WERI-Rb-1 (cell line): ENCODE results near the gene TEK.
"Not testable (repeated sequence)": the region's sequence is repeated elsewhere in the genome, so short reads cannot be mapped to it uniquely, and the experiment has no call there.

ENCODE experiments used
- DNase-seq: peaks from one replicate; pipeline ENCODE4 v3.0.0-alpha.2; 2020
- H3K27ac ChIP-seq: fragments of 250-450 bp; sonication (Bioruptor Pico); 2 replicates; pipeline ENCODE4 v1.5.1; 2020; ENCODE audit warnings: mild to moderate bottlenecking, moderate library complexity
- H3K27me3 ChIP-seq: fragments of 250-450 bp; sonication (Bioruptor Pico); 2 replicates; pipeline ENCODE4 v1.5.1; 2021; ENCODE audit warnings: mild to moderate bottlenecking, low read depth, moderate library complexity; ENCODE audit not compliant: insufficient read depth, severe bottlenecking
- H3K36me3 ChIP-seq: fragments of 250-450 bp; sonication (Bioruptor Pico); 2 replicates; pipeline ENCODE4 v1.5.1; 2020; ENCODE audit warnings: mild to moderate bottlenecking, moderate library complexity
- H3K4me3 ChIP-seq: 2 replicates; pipeline ENCODE4 v1.5.1; 2011; ENCODE audit warnings: low read depth, mild to moderate bottlenecking, control low read depth, low read length
- H3K9me3 ChIP-seq: fragments of 250-450 bp; sonication (Bioruptor Pico); 2 replicates; pipeline ENCODE4 v1.5.1; 2021; ENCODE audit warnings: mild to moderate bottlenecking, moderate library complexity; ENCODE audit not compliant: severe bottlenecking
- TF ChIP-seq, protein P1 (sequence below): IDR thresholded peaks from 2 replicates; pipeline ENCODE4 v1.5.1; 2011; ENCODE audit warnings: low read depth, mild to moderate bottlenecking, control low read depth, inconsistent platforms, low read length

Gene TEK

DNA sequence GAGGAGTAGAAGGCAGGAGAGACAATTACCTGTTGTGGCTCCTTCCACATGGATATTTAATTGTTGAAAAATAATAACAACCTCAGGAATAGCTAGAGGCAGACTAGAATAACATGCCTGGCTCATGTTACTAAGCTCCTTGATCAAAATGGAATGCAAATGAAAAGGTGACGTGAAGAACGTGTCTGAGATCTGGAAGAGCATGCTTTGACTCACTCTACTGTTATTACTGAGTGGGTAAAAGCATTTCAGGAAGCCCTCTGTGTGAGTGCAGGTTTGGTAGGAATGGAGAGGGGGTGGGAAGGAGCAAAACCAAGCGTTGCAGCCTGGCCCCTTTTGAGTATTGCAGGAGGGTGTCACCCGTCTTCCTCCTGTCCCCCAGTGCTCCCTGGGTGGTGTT is 103.2 kb downstream of the TEK start:
- Histone ChIP-seq H3K9me3 (no peaks in the 10 kb centered on the region), H3K4me3 (no peak overlapping the region), H3K27me3 (no peaks in the 10 kb centered on the region), H3K27ac (no peak overlapping the region), H3K36me3 (no peaks in the 10 kb centered on the region)
- no peak for DNase-seq
- TF ChIP-seq, protein P1, sequence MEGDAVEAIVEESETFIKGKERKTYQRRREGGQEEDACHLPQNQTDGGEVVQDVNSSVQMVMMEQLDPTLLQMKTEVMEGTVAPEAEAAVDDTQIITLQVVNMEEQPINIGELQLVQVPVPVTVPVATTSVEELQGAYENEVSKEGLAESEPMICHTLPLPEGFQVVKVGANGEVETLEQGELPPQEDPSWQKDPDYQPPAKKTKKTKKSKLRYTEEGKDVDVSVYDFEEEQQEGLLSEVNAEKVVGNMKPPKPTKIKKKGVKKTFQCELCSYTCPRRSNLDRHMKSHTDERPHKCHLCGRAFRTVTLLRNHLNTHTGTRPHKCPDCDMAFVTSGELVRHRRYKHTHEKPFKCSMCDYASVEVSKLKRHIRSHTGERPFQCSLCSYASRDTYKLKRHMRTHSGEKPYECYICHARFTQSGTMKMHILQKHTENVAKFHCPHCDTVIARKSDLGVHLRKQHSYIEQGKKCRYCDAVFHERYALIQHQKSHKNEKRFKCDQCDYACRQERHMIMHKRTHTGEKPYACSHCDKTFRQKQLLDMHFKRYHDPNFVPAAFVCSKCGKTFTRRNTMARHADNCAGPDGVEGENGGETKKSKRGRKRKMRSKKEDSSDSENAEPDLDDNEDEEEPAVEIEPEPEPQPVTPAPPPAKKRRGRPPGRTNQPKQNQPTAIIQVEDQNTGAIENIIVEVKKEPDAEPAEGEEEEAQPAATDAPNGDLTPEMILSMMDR = no peak

DNA sequence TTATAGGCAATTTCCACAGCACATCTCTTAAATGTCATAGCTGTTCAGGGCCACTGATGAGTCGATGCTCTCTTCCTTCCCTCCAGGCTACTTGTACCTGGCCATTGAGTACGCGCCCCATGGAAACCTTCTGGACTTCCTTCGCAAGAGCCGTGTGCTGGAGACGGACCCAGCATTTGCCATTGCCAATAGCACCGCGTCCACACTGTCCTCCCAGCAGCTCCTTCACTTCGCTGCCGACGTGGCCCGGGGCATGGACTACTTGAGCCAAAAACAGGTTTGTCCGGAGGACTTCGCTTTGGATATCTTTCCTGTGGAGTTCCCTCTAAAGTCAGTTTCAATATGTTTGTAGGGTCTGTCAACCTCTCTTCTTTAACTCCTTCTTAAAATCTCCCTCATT is 103.6 kb downstream of the TEK start:
- Histone ChIP-seq H3K9me3 (no peaks in the 10 kb centered on the region), H3K27ac (no peak overlapping the region), H3K4me3 (no peak overlapping the region), H3K36me3 (no peaks in the 10 kb centered on the region), H3K27me3 (no peaks in the 10 kb centered on the region)
- no peak for DNase-seq
- TF ChIP-seq, protein P1 = no peak

DNA sequence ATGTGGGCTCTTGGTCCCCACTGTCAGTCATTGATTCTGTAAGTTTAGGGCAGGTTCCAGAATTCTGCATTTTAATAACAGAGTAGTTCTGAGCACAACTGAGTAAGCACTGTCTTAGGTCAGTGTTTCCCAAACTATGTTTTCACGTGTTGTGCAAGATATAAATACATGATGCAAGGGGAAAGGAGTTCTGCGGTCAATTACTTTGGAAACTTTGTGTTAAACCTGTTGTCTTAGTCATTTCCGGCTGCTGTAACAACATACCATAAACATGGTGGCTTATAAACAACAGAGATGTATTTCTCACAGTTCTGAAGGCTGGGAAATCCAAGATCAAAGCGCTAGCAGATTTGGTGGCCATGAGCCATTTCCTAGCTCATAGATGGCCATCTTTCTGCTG is 118.2 kb downstream of the TEK start:
- H3K36me3 ChIP-seq = no peaks in the 10 kb centered on the region
- no peaks in the 10 kb centered on the region for H3K9me3 ChIP-seq
- DNase-seq = no peak
- no peak overlapping the region for H3K27ac ChIP-seq
- no peak overlapping the region for H3K4me3 ChIP-seq
- peaks cover 3% of the 10 kb centered on the region for H3K27me3 ChIP-seq
- TF ChIP-seq, protein P1 = no peak

DNA sequence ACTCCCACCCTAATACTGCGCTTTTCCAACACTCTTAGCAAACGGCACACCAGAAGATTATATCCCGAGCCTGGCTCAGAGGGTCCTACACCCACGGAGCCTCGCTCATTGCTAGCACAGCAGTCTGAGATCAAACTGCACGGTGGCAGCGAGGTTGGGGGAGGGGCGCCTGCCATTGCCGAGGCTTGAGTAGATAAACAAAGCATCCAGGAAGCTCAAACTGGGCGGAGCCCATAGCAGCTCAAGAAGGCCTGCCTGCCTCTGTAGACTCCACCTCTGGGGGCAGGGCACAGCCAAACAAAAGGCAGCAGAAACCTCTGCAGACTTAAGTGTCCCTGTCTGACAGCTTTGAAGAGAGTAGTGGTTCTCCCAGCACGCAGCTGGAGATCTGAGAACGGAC is 130.6 kb downstream of the TEK start:
- not testable (repeated sequence) for H3K9me3 ChIP-seq, H3K27ac ChIP-seq, H3K27me3 ChIP-seq, H3K36me3 ChIP-seq, H3K4me3 ChIP-seq, DNase-seq

DNA sequence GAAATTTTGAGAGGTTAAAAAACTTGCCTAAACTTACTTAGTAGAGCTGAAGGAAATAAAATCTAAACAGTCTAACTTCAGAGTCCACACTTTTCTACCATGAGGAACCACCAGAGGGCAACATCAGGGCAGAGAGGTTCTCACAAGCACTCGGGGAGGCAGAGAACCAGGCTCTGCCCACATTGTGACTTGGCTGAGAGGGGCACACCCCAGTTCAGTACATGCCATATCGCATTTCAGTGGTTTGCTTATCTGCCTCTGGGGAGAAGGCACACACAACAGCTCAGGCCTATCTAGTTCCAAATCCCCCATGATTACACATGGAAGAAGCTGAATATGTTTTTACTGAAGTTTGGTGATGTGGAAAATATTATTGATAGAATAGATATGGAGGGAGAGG is 138.7 kb downstream of the TEK start:
- TF ChIP-seq, protein P1 = peak; percentile 70
- no peaks in the 10 kb centered on the region for H3K27me3 ChIP-seq
- H3K4me3 ChIP-seq = no peak overlapping the region
- no peak overlapping the region for H3K27ac ChIP-seq
- peak; percentile 43 for DNase-seq
- no peaks in the 10 kb centered on the region for H3K36me3 ChIP-seq
- H3K9me3 ChIP-seq = no peaks in the 10 kb centered on the region

DNA sequence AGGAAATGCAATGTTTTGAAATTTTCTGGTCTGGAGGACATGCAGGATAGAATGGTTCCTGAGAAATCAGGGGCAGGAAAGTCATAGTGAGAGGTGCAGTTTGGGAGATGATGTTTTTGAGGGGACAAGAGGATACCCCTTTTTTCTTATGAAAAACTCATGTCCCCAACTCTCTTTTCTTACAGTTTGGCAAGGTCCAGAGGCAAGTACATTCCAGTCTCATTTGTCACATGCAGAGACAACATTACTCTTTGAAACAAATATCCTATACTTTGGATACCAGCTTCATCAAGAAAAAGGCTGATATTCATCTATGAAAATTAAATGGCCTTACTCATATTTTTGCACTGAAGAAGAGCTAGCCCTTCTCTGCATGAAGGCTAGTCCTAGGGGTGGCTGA is 139.7 kb downstream of the TEK start:
- Histone ChIP-seq H3K36me3 (no peaks in the 10 kb centered on the region), H3K4me3 (no peak overlapping the region), H3K27ac (no peak overlapping the region), H3K9me3 (no peaks in the 10 kb centered on the region), H3K27me3 (no peaks in the 10 kb centered on the region)
- no peak for DNase-seq
- TF ChIP-seq, protein P1 = no peak
